Activated naive CD4-positive, alpha-beta T cell treated with anti-CD3 and anti-CD28 coated beads for 36 hours (primary cell): ENCODE data around the gene TANC1. TPM values are rescaled to one million over a fixed set of nuclear protein-coding genes. Genes with fewer than 3 reads are reported as not detected.

Experiments
- CTCF ChIA-PET: fragments of 350-600 bp; sonication (Branson Sonifier 250); formaldehyde crosslinking; loops from one replicate; lab custom pipeline; 2021; ENCODE audit warnings: antibody characterized with exemption; lab: Charles Lee
- DNase-seq: peaks from one replicate; pipeline ENCODE4 v3.0.0-alpha.2; 2020
- H3K27ac Mint-ChIP-seq: one replicate; pipeline ENCODE4 v1.8.0; 2021; ENCODE audit warnings: mild to moderate bottlenecking, mixed read lengths
- H3K27me3 Mint-ChIP-seq: one replicate; pipeline ENCODE4 v1.8.0; 2021; ENCODE audit warnings: low read depth, mixed read lengths
- H3K36me3 Mint-ChIP-seq: one replicate; pipeline ENCODE4 v1.8.0; 2021; ENCODE audit warnings: low read depth, mixed read lengths
- H3K4me1 Mint-ChIP-seq: one replicate; pipeline ENCODE4 v1.8.0; 2021; ENCODE audit warnings: low read depth, mixed read lengths
- H3K4me3 Mint-ChIP-seq: one replicate; pipeline ENCODE4 v1.8.0; 2021; ENCODE audit warnings: mild to moderate bottlenecking, moderate library complexity, mixed read lengths
- H3K9me3 Mint-ChIP-seq: one replicate; pipeline ENCODE4 v1.8.0; 2021; ENCODE audit warnings: mixed read lengths
- intact Hi-C: fragments of 100-400 bp; cut with micrococcal nuclease; formaldehyde crosslinking; loops from one replicate; pipeline ENCODE4 v1.15.1; 2023
- total RNA-seq, 2 experiments: library from RNA; stranded (reverse); gene quantifications; one replicate each; pipeline ENCODE4 v1.2.3, GENCODE V29; 2021

Gene TANC1
- total RNA-seq, 2 experiments from 2014 or later, result 2.0 to 2.3 TPM

- no peak overlapping the region for H3K4me3 Mint-ChIP-seq
- intact Hi-C loops, result no loop called here
- H3K36me3 Mint-ChIP-seq, result no peaks in the 10 kb centered on the region
Measured at GRCh38 chr2:159145745-159146354, 177.4 kb downstream of the TANC1 start.

GRCh38 chr2:159146996-159147666, 178.7 kb downstream of the TANC1 start:
- H3K27me3 Mint-ChIP-seq, result peaks cover 3% of the 10 kb centered on the region
- CTCF ChIA-PET, result interaction anchor here (0.5 to 1.2 kb wide), 6 partner anchors 11 to 664 kb away, joined by 3 to 6 read pairs (median 4); no protein-coding TSS in a partner anchor
- no peak overlapping the region for H3K4me3 Mint-ChIP-seq
- peaks cover 12% of the 10 kb centered on the region for H3K4me1 Mint-ChIP-seq
- H3K27ac Mint-ChIP-seq, result no peak overlapping the region
- no peaks in the 10 kb centered on the region for H3K9me3 Mint-ChIP-seq
- H3K36me3 Mint-ChIP-seq, result no peaks in the 10 kb centered on the region
- DNase-seq, result no peak
- intact Hi-C loops, result no loop called here

More at GRCh38 chr2:159145745-159146354, 177.4 kb downstream of the TANC1 start:
- no peak for DNase-seq
- Mint-ChIP-seq H3K9me3 (no peaks in the 10 kb centered on the region), H3K27ac (no peak overlapping the region), H3K4me1 (peaks cover 12% of the 10 kb centered on the region), H3K27me3 (peaks cover 3% of the 10 kb centered on the region)
- CTCF ChIA-PET, result no interaction called here

- intact Hi-C loops, result no loop called here
- no peaks in the 10 kb centered on the region for H3K36me3 Mint-ChIP-seq
- CTCF ChIA-PET, result interaction anchor here (0.8 to 1.2 kb wide), 6 partner anchors 11 to 143 kb away, joined by 3 to 6 read pairs (median 4); no protein-coding TSS in a partner anchor
- no peak overlapping the region for H3K27ac Mint-ChIP-seq
- peaks cover 3% of the 10 kb centered on the region for H3K27me3 Mint-ChIP-seq
- H3K9me3 Mint-ChIP-seq, result no peaks in the 10 kb centered on the region
- DNase-seq, result no peak
- no peak overlapping the region for H3K4me3 Mint-ChIP-seq
- H3K4me1 Mint-ChIP-seq, result peaks cover 12% of the 10 kb centered on the region
Measured at GRCh38 chr2:159147690-159148089, 179.2 kb downstream of the TANC1 start.

- H3K4me1 Mint-ChIP-seq, result peaks cover 24% of the 10 kb centered on the region
- H3K36me3 Mint-ChIP-seq, result no peaks in the 10 kb centered on the region
- H3K9me3 Mint-ChIP-seq, result no peaks in the 10 kb centered on the region
- peaks cover 3% of the 10 kb centered on the region for H3K27me3 Mint-ChIP-seq
- intact Hi-C loops, result no loop called here
- DNase-seq, result no peak
- CTCF ChIA-PET, result interaction anchor here (0.7 to 1.5 kb wide), 3 partner anchors 30 to 36 kb away, joined by 3 to 5 read pairs (median 3); no protein-coding TSS in a partner anchor
- H3K27ac Mint-ChIP-seq, result no peak overlapping the region
- no peak overlapping the region for H3K4me3 Mint-ChIP-seq
Measured at GRCh38 chr2:159148901-159149300, 180.5 kb downstream of the TANC1 start.

DNA sequence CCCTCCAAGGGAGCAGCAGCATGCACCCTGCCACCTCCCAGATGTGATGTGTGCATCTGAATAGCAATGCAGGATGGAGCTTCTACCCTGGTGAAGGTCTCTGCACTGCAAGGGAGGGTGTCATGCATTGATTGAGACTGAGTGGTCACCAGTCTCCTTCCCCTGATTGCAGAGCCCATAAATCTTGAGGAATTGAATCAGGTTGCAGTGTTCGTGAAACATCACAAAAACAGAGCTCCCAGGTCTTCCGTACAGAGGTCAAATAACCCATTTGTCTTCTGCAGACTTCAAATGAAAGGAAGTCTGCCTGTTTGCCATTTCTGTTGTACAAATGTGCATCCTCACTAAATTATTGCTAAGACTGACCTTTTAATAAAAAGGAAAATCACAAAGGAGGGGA, 181.3 kb downstream of the TANC1 start:
- Mint-ChIP-seq H3K27me3 (peaks cover 3% of the 10 kb centered on the region), H3K9me3 (no peaks in the 10 kb centered on the region), H3K4me3 (no peak overlapping the region), H3K36me3 (no peaks in the 10 kb centered on the region), H3K4me1 (peaks cover 25% of the 10 kb centered on the region), H3K27ac (no peak overlapping the region)
- intact Hi-C loops, result loop anchor here (5.0 kb wide), 1 partner anchor 138 kb away; the partner anchor contains the start of gene WDSUB1
- DNase-seq, result no peak
- CTCF ChIA-PET, result interaction anchor here (0.6 to 0.7 kb wide), 2 partner anchors 11 to 32 kb away, joined by 3 read pairs; no protein-coding TSS in a partner anchor

DNA sequence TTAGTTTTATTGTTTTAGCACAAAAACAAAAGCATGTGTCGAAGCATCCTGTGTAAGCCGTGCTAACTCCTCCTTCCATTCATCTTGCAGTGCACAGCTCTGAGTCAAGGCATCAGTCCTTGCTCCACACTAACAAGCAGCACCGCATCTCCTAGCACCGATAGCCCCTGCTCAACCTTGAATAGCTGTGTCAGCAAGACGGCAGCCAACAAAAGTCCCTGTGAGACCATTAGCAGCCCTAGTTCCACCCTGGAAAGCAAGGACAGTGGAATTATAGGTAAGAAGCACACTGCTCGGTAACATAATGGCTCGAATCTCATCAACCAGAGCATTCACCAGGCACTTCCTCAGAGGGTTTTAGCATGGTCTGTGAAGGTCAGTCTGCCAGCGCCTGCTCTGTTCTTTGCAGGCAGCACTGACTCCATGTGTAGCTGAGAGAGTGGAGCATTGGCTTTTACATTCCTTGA, 181.9 kb downstream of the TANC1 start:
- intact Hi-C loops, result loop anchor here (5.0 kb wide), 1 partner anchor 137 kb away; the partner anchor contains the start of gene WDSUB1
- CTCF ChIA-PET, result interaction anchor here (0.6 kb wide), 1 partner anchor 12 kb away, joined by 3 read pairs; no protein-coding TSS in a partner anchor
- H3K36me3 Mint-ChIP-seq, result no peaks in the 10 kb centered on the region
- H3K4me3 Mint-ChIP-seq, result no peak overlapping the region
- H3K27me3 Mint-ChIP-seq, result peaks cover 3% of the 10 kb centered on the region
- H3K27ac Mint-ChIP-seq, result no peak overlapping the region
- no peaks in the 10 kb centered on the region for H3K9me3 Mint-ChIP-seq
- DNase-seq, result peak; percentile 40
- peaks cover 25% of the 10 kb centered on the region for H3K4me1 Mint-ChIP-seq

- H3K4me1 Mint-ChIP-seq, result peaks cover 25% of the 10 kb centered on the region
- H3K27me3 Mint-ChIP-seq, result no peaks in the 10 kb centered on the region
- intact Hi-C loops, result loop anchor here (5.0 kb wide), 1 partner anchor 136 kb away; the partner anchor contains the start of gene WDSUB1
- no peaks in the 10 kb centered on the region for H3K36me3 Mint-ChIP-seq
- H3K4me3 Mint-ChIP-seq, result no peak overlapping the region
- H3K27ac Mint-ChIP-seq, result no peak overlapping the region
- CTCF ChIA-PET, result interaction anchor here (0.6 kb wide), 1 partner anchor 408 kb away, joined by 7 read pairs; no protein-coding TSS in a partner anchor
- no peak for DNase-seq
- H3K9me3 Mint-ChIP-seq, result no peaks in the 10 kb centered on the region
Measured at GRCh38 chr2:159151198-159152127, 183.0 kb downstream of the TANC1 start.

GRCh38 chr2:159152128-159152778, 183.8 kb downstream of the TANC1 start:
- Mint-ChIP-seq H3K9me3 (no peaks in the 10 kb centered on the region), H3K4me3 (no peak overlapping the region), H3K36me3 (no peaks in the 10 kb centered on the region), H3K27me3 (no peaks in the 10 kb centered on the region), H3K4me1 (peaks cover 22% of the 10 kb centered on the region), H3K27ac (no peak overlapping the region)
- no peak for DNase-seq
- intact Hi-C loops, result loop anchor here (5.0 kb wide), 1 partner anchor 135 kb away; the partner anchor contains the start of gene WDSUB1
- CTCF ChIA-PET, result interaction anchor here (0.6 to 0.9 kb wide), 2 partner anchors 33 to 407 kb away, joined by 3 to 7 read pairs; no protein-coding TSS in a partner anchor

DNA sequence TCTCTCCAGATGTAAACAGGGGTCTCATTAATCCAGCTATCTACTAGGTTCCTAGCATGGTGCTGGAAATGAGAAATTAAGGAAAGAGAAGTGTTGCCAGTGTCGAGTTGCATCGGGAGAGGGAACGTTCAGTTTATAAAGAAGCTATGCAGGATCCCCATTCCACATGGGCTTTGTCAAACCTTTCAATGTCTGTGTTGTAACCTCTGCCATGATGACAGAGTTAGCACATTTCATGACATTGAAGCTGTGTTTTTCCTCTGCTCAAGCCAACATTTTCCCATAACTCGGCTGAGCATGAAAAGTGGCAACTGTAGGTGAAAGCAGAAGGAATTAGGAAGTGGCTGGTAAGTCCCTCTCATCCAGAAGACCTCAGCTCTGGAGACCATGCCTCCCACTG, 184.6 kb downstream of the TANC1 start:
- peaks cover 19% of the 10 kb centered on the region for H3K4me1 Mint-ChIP-seq
- no peaks in the 10 kb centered on the region for H3K36me3 Mint-ChIP-seq
- intact Hi-C loops, result loop anchor here (5.0 kb wide), 1 partner anchor 134 kb away; the partner anchor contains the start of gene WDSUB1
- no peaks in the 10 kb centered on the region for H3K9me3 Mint-ChIP-seq
- H3K4me3 Mint-ChIP-seq, result no peak overlapping the region
- no peak overlapping the region for H3K27ac Mint-ChIP-seq
- H3K27me3 Mint-ChIP-seq, result no peaks in the 10 kb centered on the region
- CTCF ChIA-PET, result interaction anchor here (0.6 to 0.9 kb wide), 2 partner anchors 34 to 112 kb away, joined by 3 to 4 read pairs; no protein-coding TSS in a partner anchor
- no peak for DNase-seq

DNA sequence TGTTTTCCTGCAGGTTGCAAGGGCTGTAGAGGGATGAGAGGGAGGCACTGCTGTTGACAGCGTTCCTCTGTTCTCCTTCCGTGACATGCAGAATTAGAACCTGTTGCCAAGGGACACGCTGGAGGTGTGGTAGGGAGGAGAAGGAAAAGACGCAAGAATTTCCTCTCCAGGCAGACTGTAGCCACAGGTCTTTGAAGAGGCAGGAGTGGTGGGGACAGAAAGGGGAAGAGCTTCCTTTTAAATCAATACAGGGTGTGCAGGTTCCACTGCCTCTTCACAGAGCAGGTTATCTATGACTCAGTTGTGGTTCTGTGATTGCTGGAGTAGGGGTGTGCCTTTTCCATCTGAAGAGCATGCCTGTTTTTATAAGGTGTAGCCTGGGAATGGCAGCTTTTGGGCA, 185.0 kb downstream of the TANC1 start:
- intact Hi-C loops, result loop anchor here (5.0 kb wide), 1 partner anchor 134 kb away; the partner anchor contains the start of gene WDSUB1
- no peaks in the 10 kb centered on the region for H3K36me3 Mint-ChIP-seq
- no peaks in the 10 kb centered on the region for H3K9me3 Mint-ChIP-seq
- H3K27me3 Mint-ChIP-seq, result no peaks in the 10 kb centered on the region
- CTCF ChIA-PET, result interaction anchor here (0.6 kb wide), 2 partner anchors 111 to 156 kb away, joined by 3 to 4 read pairs; no protein-coding TSS in a partner anchor
- no peak overlapping the region for H3K4me3 Mint-ChIP-seq
- peaks cover 18% of the 10 kb centered on the region for H3K4me1 Mint-ChIP-seq
- no peak for DNase-seq
- no peak overlapping the region for H3K27ac Mint-ChIP-seq

GRCh38 chr2:159153951-159154350, 185.5 kb downstream of the TANC1 start:
- no peaks in the 10 kb centered on the region for H3K27me3 Mint-ChIP-seq
- no peak overlapping the region for H3K4me3 Mint-ChIP-seq
- peaks cover 18% of the 10 kb centered on the region for H3K4me1 Mint-ChIP-seq
- no peak for DNase-seq
- H3K36me3 Mint-ChIP-seq, result no peaks in the 10 kb centered on the region
- no peaks in the 10 kb centered on the region for H3K9me3 Mint-ChIP-seq
- intact Hi-C loops, result loop anchor here (5.0 kb wide), 1 partner anchor 133 kb away; the partner anchor contains the start of gene WDSUB1
- H3K27ac Mint-ChIP-seq, result no peak overlapping the region
- CTCF ChIA-PET, result interaction anchor here (0.6 kb wide), 1 partner anchor 156 kb away, joined by 3 read pairs; no protein-coding TSS in a partner anchor
